WTC11 (cell line): ENCODE data around the gene XPNPEP1. TPM values are rescaled to one million over a fixed set of nuclear protein-coding genes. Genes with fewer than 3 reads are reported as not detected.

Source experiments
- ATAC-seq: fragments of 200-7000 bp; cut with Tn5 transposase; 2 replicates; pipeline ENCODE4 v1.10.0; 2021; ENCODE audit warnings: mild to moderate bottlenecking, moderate library complexity
- CTCF ChIA-PET: fragments of 300-600 bp; sonication (Branson Sonifier 250); formaldehyde crosslinking; loops from one replicate; lab custom pipeline; 2021; ENCODE audit warnings: antibody characterized with exemption; lab: Charles Lee
- POLR2A ChIA-PET: fragments of 350-600 bp; sonication (Branson Sonifier 250); formaldehyde crosslinking; loops from one replicate; lab custom pipeline; 2021; ENCODE audit warnings: antibody characterized with exemption; lab: Charles Lee
- DNase-seq: peaks from one replicate; pipeline ENCODE4 v3.0.0; 2021; ENCODE audit warnings: low spot score
- H3K27ac Mint-ChIP-seq: 2 replicates; pipeline ENCODE4 v1.8.0; 2021; ENCODE audit warnings: mixed read lengths
- H3K27me3 Mint-ChIP-seq: 2 replicates; pipeline ENCODE4 v1.8.0; 2021; ENCODE audit warnings: low read depth, mild to moderate bottlenecking, moderate library complexity, mixed read lengths
- H3K36me3 Mint-ChIP-seq: 2 replicates; pipeline ENCODE4 v1.8.0; 2021; ENCODE audit warnings: mixed read lengths
- H3K4me1 Mint-ChIP-seq: 2 replicates; pipeline ENCODE4 v1.8.0; 2022; ENCODE audit warnings: mixed read lengths
- H3K4me3 Mint-ChIP-seq: 2 replicates; pipeline ENCODE4 v1.8.0; 2021; ENCODE audit warnings: mild to moderate bottlenecking, moderate library complexity, mixed read lengths
- H3K9me3 Mint-ChIP-seq: 2 replicates; pipeline ENCODE4 v1.8.0; 2021; ENCODE audit warnings: mixed read lengths
- CBFB ChIP-seq: sonication (generic); formaldehyde crosslinking; IDR thresholded peaks from 2 replicates; pipeline ENCODE4 v1.8.1; 2022; ENCODE audit warnings: mild to moderate bottlenecking, low read depth, missing genetic modification reagents
- ETV6 ChIP-seq: sonication (generic); formaldehyde crosslinking; IDR thresholded peaks from 2 replicates; pipeline ENCODE4 v1.8.1; 2022; ENCODE audit warnings: mild to moderate bottlenecking, missing genetic modification reagents
- JAZF1 ChIP-seq: fragments of 250-450 bp; sonication (Bioruptor Pico); IDR thresholded peaks from 2 replicates; pipeline ENCODE4 v1.9.0; 2021; ENCODE audit warnings: moderate library complexity, mild to moderate bottlenecking, inconsistent platforms
- MLX ChIP-seq: sonication (generic); formaldehyde crosslinking; IDR thresholded peaks from 2 replicates; pipeline ENCODE4 v1.8.1; 2023; ENCODE audit warnings: mild to moderate bottlenecking, missing genetic modification reagents, moderate library complexity
- MXD4 ChIP-seq: fragments of 250-450 bp; sonication (Bioruptor Pico); IDR thresholded peaks from 2 replicates; pipeline ENCODE4 v1.8.0; 2021; ENCODE audit warnings: mild to moderate bottlenecking, moderate library complexity, borderline replicate concordance
- NFATC4 ChIP-seq: fragments of 250-450 bp; sonication (Bioruptor Pico); IDR thresholded peaks from 2 replicates; pipeline ENCODE4 v1.9.0; 2021; ENCODE audit warnings: mild to moderate bottlenecking
- NR1H2 ChIP-seq: sonication (generic); formaldehyde crosslinking; IDR thresholded peaks from 2 replicates; pipeline ENCODE4 v1.9.0; 2021; ENCODE audit warnings: mild to moderate bottlenecking, moderate library complexity, missing genetic modification reagents
- NR2C2 ChIP-seq: sonication (generic); formaldehyde crosslinking; IDR thresholded peaks from 2 replicates; pipeline ENCODE4 v1.8.0; 2022; ENCODE audit warnings: mild to moderate bottlenecking, missing genetic modification reagents
- OVOL2 ChIP-seq: fragments of 250-450 bp; sonication (Bioruptor Pico); IDR thresholded peaks from 2 replicates; pipeline ENCODE4 v1.9.0; 2021; ENCODE audit warnings: mild to moderate bottlenecking, borderline replicate concordance
- RELA ChIP-seq: sonication (generic); formaldehyde crosslinking; IDR thresholded peaks from 2 replicates; pipeline ENCODE4 v1.8.1; 2022; ENCODE audit warnings: missing genetic modification reagents, mild to moderate bottlenecking, borderline replicate concordance
- SP1 ChIP-seq: sonication (generic); formaldehyde crosslinking; conservative IDR thresholded peaks from 2 replicates; pipeline ENCODE4 v1.8.1; 2022; ENCODE audit warnings: missing genetic modification reagents
- STAT6 ChIP-seq: sonication (generic); formaldehyde crosslinking; conservative IDR thresholded peaks from 2 replicates; pipeline ENCODE4 v1.8.1; 2023; ENCODE audit warnings: mild to moderate bottlenecking, low read depth, missing genetic modification reagents, moderate library complexity
- TEAD1 ChIP-seq: sonication (generic); formaldehyde crosslinking; IDR thresholded peaks from 2 replicates; pipeline ENCODE4 v1.8.0; 2022; ENCODE audit warnings: mild to moderate bottlenecking, missing genetic modification reagents
- TEAD4 ChIP-seq: sonication (generic); formaldehyde crosslinking; IDR thresholded peaks from 2 replicates; pipeline ENCODE4 v1.8.0; 2022; ENCODE audit warnings: mild to moderate bottlenecking, missing genetic modification reagents
- ZBTB21 ChIP-seq: sonication (generic); formaldehyde crosslinking; IDR thresholded peaks from 2 replicates; pipeline ENCODE4 v1.8.1; 2023; ENCODE audit warnings: mild to moderate bottlenecking, missing genetic modification reagents, borderline replicate concordance
- ZNF232 ChIP-seq: sonication (generic); formaldehyde crosslinking; IDR thresholded peaks from 2 replicates; pipeline ENCODE4 v1.8.0; 2022; ENCODE audit warnings: mild to moderate bottlenecking, missing genetic modification reagents
- ZNF317 ChIP-seq: sonication (generic); formaldehyde crosslinking; IDR thresholded peaks from 2 replicates; pipeline ENCODE4 v1.8.1; 2023; ENCODE audit warnings: low read depth, mild to moderate bottlenecking, moderate library complexity, missing genetic modification reagents, borderline replicate concordance
- ZSCAN18 ChIP-seq: fragments of 250-450 bp; sonication (Bioruptor Pico); IDR thresholded peaks from 2 replicates; pipeline ENCODE4 v2.1.2; 2022; ENCODE audit warnings: mild to moderate bottlenecking, moderate library complexity
- total RNA-seq: library from RNA; stranded (reverse); gene quantifications from 3 replicates; pipeline ENCODE4 v1.2.3, GENCODE V29; 2021
- TF ChIP-seq, protein P1 (sequence below): sonication (generic); formaldehyde crosslinking; IDR thresholded peaks from 2 replicates; pipeline ENCODE4 v1.8.1; 2022; ENCODE audit warnings: low read depth, missing genetic modification reagents, borderline replicate concordance
- TF ChIP-seq, protein P2 (sequence below): fragments of 250-450 bp; sonication (Bioruptor Pico); IDR thresholded peaks from 2 replicates; pipeline ENCODE4 v1.9.0; 2021; ENCODE audit warnings: mild to moderate bottlenecking
- TF ChIP-seq, protein P3 (sequence below): sonication (generic); formaldehyde crosslinking; IDR thresholded peaks from 2 replicates; pipeline ENCODE4 v1.8.0; 2022; ENCODE audit warnings: mild to moderate bottlenecking, missing genetic modification reagents

Gene XPNPEP1
- total RNA-seq, 1 experiment from 2014 or later, result 59.3 TPM

DNA sequence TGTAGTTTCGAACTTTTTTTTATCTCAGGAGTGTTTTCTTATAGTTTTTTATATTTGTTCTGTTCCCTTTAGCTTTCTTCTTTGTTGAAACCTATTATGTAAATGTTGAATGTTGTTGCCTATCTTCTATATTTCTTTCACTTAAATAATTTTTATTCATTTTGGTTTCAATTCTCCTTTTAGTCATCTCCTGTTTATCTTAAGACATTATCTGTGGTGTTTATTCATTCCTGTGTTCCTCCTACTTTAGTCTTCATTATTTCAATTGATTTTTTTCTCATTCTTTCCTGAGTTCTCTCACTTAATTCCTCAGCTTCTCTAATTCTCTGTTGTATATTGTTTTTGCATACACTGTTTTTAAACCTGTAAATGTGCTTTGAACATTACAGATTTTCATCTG is 64.1 kb downstream of the XPNPEP1 start (continued):
- TF ChIP-seq, protein P1, sequence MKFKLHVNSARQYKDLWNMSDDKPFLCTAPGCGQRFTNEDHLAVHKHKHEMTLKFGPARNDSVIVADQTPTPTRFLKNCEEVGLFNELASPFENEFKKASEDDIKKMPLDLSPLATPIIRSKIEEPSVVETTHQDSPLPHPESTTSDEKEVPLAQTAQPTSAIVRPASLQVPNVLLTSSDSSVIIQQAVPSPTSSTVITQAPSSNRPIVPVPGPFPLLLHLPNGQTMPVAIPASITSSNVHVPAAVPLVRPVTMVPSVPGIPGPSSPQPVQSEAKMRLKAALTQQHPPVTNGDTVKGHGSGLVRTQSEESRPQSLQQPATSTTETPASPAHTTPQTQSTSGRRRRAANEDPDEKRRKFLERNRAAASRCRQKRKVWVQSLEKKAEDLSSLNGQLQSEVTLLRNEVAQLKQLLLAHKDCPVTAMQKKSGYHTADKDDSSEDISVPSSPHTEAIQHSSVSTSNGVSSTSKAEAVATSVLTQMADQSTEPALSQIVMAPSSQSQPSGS (CRISPR knock-in tag), result no peak
- no peak for TF ChIP-seq NR1H2 (CRISPR knock-in tag)
- TF ChIP-seq, protein P2, sequence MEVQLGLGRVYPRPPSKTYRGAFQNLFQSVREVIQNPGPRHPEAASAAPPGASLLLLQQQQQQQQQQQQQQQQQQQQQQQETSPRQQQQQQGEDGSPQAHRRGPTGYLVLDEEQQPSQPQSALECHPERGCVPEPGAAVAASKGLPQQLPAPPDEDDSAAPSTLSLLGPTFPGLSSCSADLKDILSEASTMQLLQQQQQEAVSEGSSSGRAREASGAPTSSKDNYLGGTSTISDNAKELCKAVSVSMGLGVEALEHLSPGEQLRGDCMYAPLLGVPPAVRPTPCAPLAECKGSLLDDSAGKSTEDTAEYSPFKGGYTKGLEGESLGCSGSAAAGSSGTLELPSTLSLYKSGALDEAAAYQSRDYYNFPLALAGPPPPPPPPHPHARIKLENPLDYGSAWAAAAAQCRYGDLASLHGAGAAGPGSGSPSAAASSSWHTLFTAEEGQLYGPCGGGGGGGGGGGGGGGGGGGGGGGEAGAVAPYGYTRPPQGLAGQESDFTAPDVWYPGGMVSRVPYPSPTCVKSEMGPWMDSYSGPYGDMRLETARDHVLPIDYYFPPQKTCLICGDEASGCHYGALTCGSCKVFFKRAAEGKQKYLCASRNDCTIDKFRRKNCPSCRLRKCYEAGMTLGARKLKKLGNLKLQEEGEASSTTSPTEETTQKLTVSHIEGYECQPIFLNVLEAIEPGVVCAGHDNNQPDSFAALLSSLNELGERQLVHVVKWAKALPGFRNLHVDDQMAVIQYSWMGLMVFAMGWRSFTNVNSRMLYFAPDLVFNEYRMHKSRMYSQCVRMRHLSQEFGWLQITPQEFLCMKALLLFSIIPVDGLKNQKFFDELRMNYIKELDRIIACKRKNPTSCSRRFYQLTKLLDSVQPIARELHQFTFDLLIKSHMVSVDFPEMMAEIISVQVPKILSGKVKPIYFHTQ (CRISPR knock-in tag), result no peak
- TF ChIP-seq STAT6 (CRISPR knock-in tag), result no peak
- TF ChIP-seq JAZF1 (CRISPR knock-in tag), result no peak
- no peak for TF ChIP-seq ZNF232 (CRISPR knock-in tag)

DNA sequence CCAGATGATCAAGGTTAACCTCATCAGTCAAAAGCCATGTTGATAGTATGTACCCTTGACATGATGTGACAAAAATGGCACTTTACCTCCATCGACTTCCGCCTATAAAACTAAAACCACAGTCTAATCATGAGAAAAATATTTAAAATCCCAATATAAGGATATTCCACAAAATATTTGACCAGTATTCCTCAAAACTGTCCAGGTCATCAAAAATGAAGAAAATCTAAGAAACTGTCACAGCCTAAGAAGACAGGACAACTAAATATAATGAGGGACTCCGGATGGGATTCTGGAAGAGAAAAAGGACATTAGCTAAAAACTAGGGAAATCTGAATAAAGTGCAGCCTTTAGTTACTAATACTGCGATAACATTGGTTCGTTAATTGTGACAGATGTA is 67.6 kb downstream of the XPNPEP1 start:
- peaks cover 4% of the 10 kb centered on the region for H3K27me3 Mint-ChIP-seq
- no peak overlapping the region for H3K4me3 Mint-ChIP-seq
- H3K27ac Mint-ChIP-seq, result no peak overlapping the region
- no peaks in the 10 kb centered on the region for H3K36me3 Mint-ChIP-seq
- POLR2A ChIA-PET, result no interaction called here
- peaks cover 6% of the 10 kb centered on the region for H3K4me1 Mint-ChIP-seq
- DNase-seq, result no peak
- CTCF ChIA-PET, result interaction anchor here (1.0 kb wide), 1 partner anchor 99 kb away, joined by 3 read pairs; no protein-coding TSS in a partner anchor
- TF ChIP-seq RELA (CRISPR knock-in tag), result no peak
- no peak for TF ChIP-seq SP1 (CRISPR knock-in tag)
- TF ChIP-seq, all 79 proteins: peak for 0
- no peaks in the 10 kb centered on the region for H3K9me3 Mint-ChIP-seq
- ATAC-seq, result no peak

- ChIA-PET POLR2A (interaction anchor here (0.6 kb wide), 1 partner anchor 428 kb away, joined by 3 read pairs; no protein-coding TSS in a partner anchor), CTCF (interaction anchor here (0.6 to 3.7 kb wide), 2 partner anchors 79 to 368 kb away, joined by 3 to 20 read pairs; no protein-coding TSS in a partner anchor)
- no peak overlapping the region for H3K4me3 Mint-ChIP-seq
- peaks cover 4% of the 10 kb centered on the region for H3K27me3 Mint-ChIP-seq
- DNase-seq (no peak), ATAC-seq (no peak)
- H3K36me3 Mint-ChIP-seq, result no peaks in the 10 kb centered on the region
- 0 out of 2 replicates have a peak, but pooled peaks cover 3% of the 10 kb centered on the region for H3K4me1 Mint-ChIP-seq
- H3K27ac Mint-ChIP-seq, result no peak overlapping the region
- no peaks in the 10 kb centered on the region for H3K9me3 Mint-ChIP-seq
- TF ChIP-seq ZBTB21 (CRISPR knock-in tag), result no peak
- no peak for TF ChIP-seq ZNF232 (CRISPR knock-in tag)
- no peak for TF ChIP-seq NR2C2
- no peak for TF ChIP-seq ZNF317 (CRISPR knock-in tag)
- TF ChIP-seq NR1H2 (CRISPR knock-in tag), result no peak
- TF ChIP-seq, protein P3, sequence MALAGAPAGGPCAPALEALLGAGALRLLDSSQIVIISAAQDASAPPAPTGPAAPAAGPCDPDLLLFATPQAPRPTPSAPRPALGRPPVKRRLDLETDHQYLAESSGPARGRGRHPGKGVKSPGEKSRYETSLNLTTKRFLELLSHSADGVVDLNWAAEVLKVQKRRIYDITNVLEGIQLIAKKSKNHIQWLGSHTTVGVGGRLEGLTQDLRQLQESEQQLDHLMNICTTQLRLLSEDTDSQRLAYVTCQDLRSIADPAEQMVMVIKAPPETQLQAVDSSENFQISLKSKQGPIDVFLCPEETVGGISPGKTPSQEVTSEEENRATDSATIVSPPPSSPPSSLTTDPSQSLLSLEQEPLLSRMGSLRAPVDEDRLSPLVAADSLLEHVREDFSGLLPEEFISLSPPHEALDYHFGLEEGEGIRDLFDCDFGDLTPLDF (CRISPR knock-in tag), result no peak
- TF ChIP-seq TEAD1 (CRISPR knock-in tag), result no peak
- no peak for TF ChIP-seq SP1 (CRISPR knock-in tag)
- TF ChIP-seq NFATC4, result no peak
- no peak for TF ChIP-seq TEAD4 (CRISPR knock-in tag)
- no peak for TF ChIP-seq CBFB (CRISPR knock-in tag)
- no peak for TF ChIP-seq ETV6 (CRISPR knock-in tag)
- no peak for TF ChIP-seq ZSCAN18 (CRISPR knock-in tag)
- TF ChIP-seq OVOL2, result no peak
- TF ChIP-seq MXD4, result no peak
- no peak for TF ChIP-seq MLX (CRISPR knock-in tag)
Observed at GRCh38 chr10:109853921-109854320, 69.4 kb downstream of the XPNPEP1 start.
